ENCODE results near the gene PARD3B.

PARD3B gene

DNA sequence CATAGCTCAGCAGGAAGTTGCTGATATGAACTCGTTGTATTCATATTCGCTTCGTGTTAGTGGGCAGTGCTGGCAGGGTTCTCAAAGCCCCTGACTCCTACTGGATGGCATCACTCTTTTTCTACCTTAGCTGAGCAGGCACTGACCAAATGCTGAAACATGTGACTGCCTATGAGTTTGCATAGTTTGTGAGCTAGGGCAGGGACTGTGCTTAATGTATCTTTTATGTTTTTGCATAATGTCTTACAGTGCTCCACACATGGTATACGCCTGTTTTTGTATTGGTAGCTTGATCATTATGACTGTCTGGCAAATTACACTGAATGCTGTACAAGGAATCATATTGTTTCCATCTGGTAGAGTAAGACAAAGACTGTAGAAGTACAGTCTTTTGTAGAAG, 305.3 kb downstream of the PARD3B start:
- no peaks in the 10 kb centered on the region for H4K20me1 ChIP-seq (ENCODE audit: low read depth, low read length)
- no peaks in the 10 kb centered on the region for H3K79me2 ChIP-seq (ENCODE audit: insufficient read depth, low read length)
- H2AFZ ChIP-seq (ENCODE audit: low read depth, low read length, severe bottlenecking), result no peak overlapping the region
- H3F3A ChIP-seq (ENCODE audit: insufficient read depth), result no peaks in the 10 kb centered on the region
- H3K9me2 ChIP-seq (replicated peaks; ENCODE audit: insufficient read depth, low read length), result no peaks in the 10 kb centered on the region
- H3K9me3 ChIP-seq (ENCODE audit: insufficient read depth, low read length), result no peaks in the 10 kb centered on the region
- H3K4me3 ChIP-seq (ENCODE audit: insufficient read depth, low read length, poor library complexity, severe bottlenecking), result no peak overlapping the region
- TF ChIP-seq EZH2phosphoT487 (conservative IDR thresholded peaks at IDR 0.05; ENCODE audit: low read length), result no peak
- TF ChIP-seq, protein P1, sequence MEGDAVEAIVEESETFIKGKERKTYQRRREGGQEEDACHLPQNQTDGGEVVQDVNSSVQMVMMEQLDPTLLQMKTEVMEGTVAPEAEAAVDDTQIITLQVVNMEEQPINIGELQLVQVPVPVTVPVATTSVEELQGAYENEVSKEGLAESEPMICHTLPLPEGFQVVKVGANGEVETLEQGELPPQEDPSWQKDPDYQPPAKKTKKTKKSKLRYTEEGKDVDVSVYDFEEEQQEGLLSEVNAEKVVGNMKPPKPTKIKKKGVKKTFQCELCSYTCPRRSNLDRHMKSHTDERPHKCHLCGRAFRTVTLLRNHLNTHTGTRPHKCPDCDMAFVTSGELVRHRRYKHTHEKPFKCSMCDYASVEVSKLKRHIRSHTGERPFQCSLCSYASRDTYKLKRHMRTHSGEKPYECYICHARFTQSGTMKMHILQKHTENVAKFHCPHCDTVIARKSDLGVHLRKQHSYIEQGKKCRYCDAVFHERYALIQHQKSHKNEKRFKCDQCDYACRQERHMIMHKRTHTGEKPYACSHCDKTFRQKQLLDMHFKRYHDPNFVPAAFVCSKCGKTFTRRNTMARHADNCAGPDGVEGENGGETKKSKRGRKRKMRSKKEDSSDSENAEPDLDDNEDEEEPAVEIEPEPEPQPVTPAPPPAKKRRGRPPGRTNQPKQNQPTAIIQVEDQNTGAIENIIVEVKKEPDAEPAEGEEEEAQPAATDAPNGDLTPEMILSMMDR (IDR thresholded peaks at IDR 0.05; ENCODE audit: insufficient read depth, low read length, poor library complexity, severe bottlenecking), result no peak
- H3K36me3 ChIP-seq (ENCODE audit: low read length), result no peaks in the 10 kb centered on the region
- H3K27ac ChIP-seq (ENCODE audit: low read depth, low read length), result no peak overlapping the region
- H3K27me3 ChIP-seq (ENCODE audit: low read length), result no peaks in the 10 kb centered on the region
- H3K4me2 ChIP-seq (ENCODE audit: low read depth, low read length, poor library complexity, severe bottlenecking), result no peak overlapping the region
- no peak overlapping the region for H3K9ac ChIP-seq (ENCODE audit: low read length)

DNA sequence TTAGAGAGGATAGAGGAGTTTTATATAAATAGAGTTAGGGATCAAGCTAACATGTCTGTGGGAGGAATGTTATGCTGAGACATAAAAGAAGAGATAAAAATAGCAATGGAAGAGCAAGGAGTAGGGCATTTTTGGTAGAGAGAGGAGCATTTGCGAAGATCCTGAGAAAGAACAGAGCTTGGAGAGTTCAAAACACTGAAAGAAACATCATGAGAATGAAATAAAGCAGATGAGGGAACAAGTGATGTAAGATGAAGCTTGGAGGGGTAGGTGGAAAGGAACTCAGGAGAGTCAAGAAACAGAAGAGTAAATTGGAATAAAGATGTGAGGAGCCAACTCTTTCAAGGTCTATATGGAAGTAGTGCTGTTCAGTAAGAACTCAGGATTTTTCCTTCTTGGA, 308.6 kb downstream of the PARD3B start:
- no peaks in the 10 kb centered on the region for H3F3A ChIP-seq (ENCODE audit: insufficient read depth)
- H3K27me3 ChIP-seq (ENCODE audit: low read length), result no peaks in the 10 kb centered on the region
- no peak overlapping the region for H3K27ac ChIP-seq (ENCODE audit: low read depth, low read length)
- no peak for TF ChIP-seq EZH2phosphoT487 (conservative IDR thresholded peaks at IDR 0.05; ENCODE audit: low read length)
- TF ChIP-seq, protein P1 (IDR thresholded peaks at IDR 0.05; ENCODE audit: insufficient read depth, low read length, poor library complexity, severe bottlenecking), result no peak
- no peak overlapping the region for H2AFZ ChIP-seq (ENCODE audit: low read depth, low read length, severe bottlenecking)
- no peak overlapping the region for H3K4me2 ChIP-seq (ENCODE audit: low read depth, low read length, poor library complexity, severe bottlenecking)
- no peaks in the 10 kb centered on the region for H4K20me1 ChIP-seq (ENCODE audit: low read depth, low read length)
- no peaks in the 10 kb centered on the region for H3K79me2 ChIP-seq (ENCODE audit: insufficient read depth, low read length)
- H3K36me3 ChIP-seq (ENCODE audit: low read length), result no peaks in the 10 kb centered on the region
- H3K9me2 ChIP-seq (replicated peaks; ENCODE audit: insufficient read depth, low read length), result no peaks in the 10 kb centered on the region
- H3K9me3 ChIP-seq (ENCODE audit: insufficient read depth, low read length), result no peaks in the 10 kb centered on the region
- H3K9ac ChIP-seq (ENCODE audit: low read length), result no peak overlapping the region
- no peak overlapping the region for H3K4me3 ChIP-seq (ENCODE audit: insufficient read depth, low read length, poor library complexity, severe bottlenecking)

DNA sequence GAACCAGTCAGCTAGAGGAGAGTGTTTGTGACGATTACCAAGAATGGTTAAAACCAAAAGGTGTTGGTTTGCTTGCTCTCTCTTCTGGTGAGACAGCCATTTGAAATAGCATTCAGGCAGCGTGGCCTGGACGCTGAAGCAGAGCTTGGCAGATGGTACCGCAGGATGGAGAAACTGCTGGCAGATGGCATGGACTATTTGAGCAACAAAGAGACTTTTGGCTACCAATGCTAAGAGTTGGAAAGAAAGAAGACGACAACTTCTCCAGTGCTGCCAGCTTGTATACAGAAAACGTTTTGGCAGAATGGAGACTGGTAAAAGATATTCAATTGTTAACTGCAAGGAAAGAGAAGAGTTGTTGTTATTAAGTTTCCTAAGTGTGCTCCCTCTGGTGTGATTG, 315.0 kb downstream of the PARD3B start:
- no peak overlapping the region for H3K4me2 ChIP-seq (ENCODE audit: low read depth, low read length, poor library complexity, severe bottlenecking)
- no peaks in the 10 kb centered on the region for H3F3A ChIP-seq (ENCODE audit: insufficient read depth)
- no peaks in the 10 kb centered on the region for H3K36me3 ChIP-seq (ENCODE audit: low read length)
- H4K20me1 ChIP-seq (ENCODE audit: low read depth, low read length), result no peaks in the 10 kb centered on the region
- H3K9ac ChIP-seq (ENCODE audit: low read length), result no peak overlapping the region
- H3K4me3 ChIP-seq (ENCODE audit: insufficient read depth, low read length, poor library complexity, severe bottlenecking), result no peak overlapping the region
- no peak overlapping the region for H3K27ac ChIP-seq (ENCODE audit: low read depth, low read length)
- no peak overlapping the region for H2AFZ ChIP-seq (ENCODE audit: low read depth, low read length, severe bottlenecking)
- TF ChIP-seq, protein P1 (IDR thresholded peaks at IDR 0.05; ENCODE audit: insufficient read depth, low read length, poor library complexity, severe bottlenecking), result no peak
- TF ChIP-seq EZH2phosphoT487 (conservative IDR thresholded peaks at IDR 0.05; ENCODE audit: low read length), result no peak
- no peaks in the 10 kb centered on the region for H3K79me2 ChIP-seq (ENCODE audit: insufficient read depth, low read length)
- no peaks in the 10 kb centered on the region for H3K9me3 ChIP-seq (ENCODE audit: insufficient read depth, low read length)
- no peaks in the 10 kb centered on the region for H3K27me3 ChIP-seq (ENCODE audit: low read length)
- H3K9me2 ChIP-seq (replicated peaks; ENCODE audit: insufficient read depth, low read length), result no peaks in the 10 kb centered on the region

All from SU-DHL-6 (cell line).